GM21619 (cell line): ENCODE measurements around the gene POLG.
"Not testable (repeated sequence)": the region's sequence is repeated elsewhere in the genome, so short reads cannot be mapped to it uniquely, and the experiment has no call there.

ENCODE experiments used
- ATAC-seq: cut with Tn5 transposase; IDR thresholded peaks from one replicate; pipeline ENCODE4 v1.9.1; 2021; ENCODE audit not compliant: unreplicated experiment

The POLG gene

DNA sequence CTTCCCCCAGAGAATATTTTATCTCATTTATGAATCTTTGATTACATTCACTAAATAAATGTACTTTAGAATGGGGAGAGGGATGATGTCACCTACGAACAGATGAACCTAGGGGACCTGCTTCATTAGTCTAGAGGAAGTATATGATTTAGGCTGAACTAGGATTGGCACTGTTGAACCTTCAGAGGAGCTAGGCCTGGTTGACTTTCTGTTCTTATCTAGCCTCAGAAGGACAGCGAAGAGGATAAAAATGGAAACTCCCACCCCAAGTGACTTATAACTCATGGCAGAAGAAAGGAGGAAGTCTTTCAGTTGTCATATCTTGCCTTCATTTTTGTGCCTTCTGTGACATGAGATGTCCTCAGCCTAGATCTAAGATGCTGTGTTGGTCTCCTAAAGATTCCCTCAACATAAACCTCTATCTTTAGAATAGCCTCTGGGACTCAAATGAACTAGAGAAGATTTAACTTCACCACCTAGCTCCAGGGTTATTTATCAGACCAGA is 42.6 kb downstream of the POLG start:
- ATAC-seq: no peak

DNA sequence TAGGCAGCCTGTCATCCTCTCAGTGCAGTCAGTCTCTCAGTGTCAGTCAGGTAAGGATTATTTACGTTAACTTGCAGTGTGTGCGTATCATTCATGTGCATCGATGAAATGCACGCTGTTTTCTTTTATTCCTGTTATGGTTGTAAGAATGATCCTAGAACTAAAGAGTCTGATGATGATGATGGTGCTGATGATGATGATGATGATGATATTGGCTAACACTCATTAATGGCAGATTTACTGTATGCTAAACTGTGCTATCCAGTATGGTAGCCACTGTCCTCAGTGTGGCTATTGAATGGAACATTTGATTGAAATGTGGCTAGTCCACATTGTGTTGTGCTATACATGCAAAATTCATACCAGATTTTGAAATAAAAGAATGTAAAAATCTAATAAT is 51.4 kb downstream of the POLG start:
- no peak for ATAC-seq

DNA sequence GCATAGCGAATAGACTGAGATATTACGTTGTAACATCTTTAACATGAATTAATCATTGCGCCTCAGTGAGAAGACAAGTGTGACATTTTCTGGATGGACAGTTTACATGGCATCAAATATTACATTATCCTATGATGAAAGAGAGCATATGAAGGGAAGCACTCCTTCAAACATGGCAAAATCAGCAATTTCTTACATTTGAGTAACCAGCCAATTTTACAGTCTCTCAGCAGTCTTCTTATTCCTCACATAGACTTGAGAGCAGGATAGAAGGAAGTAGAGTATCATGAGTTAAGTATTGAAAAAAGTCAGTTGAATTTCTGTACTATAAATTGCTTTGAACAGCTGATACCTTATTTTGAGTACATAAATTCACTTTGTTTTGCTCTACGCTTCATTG is 52.0 kb downstream of the POLG start:
- no peak for ATAC-seq

DNA sequence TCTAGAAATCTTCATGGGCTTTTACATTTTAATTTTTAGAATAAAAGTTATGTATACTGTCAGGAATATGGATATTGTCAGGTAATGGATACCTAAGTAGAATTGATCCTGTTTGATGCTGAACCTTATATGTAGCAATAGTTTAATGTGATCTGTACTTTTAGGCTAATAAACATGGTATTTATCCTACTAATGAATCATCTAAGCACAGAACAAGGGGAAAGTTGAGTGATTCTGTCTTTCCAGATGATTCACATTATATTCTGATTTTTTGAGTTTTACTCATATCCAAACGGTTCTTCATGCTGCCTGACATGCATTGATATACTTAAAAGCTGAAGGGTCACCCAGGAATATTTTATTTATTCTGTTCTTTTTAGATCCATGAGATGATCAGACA is 56.3 kb downstream of the POLG start:
- ATAC-seq: no peak

DNA sequence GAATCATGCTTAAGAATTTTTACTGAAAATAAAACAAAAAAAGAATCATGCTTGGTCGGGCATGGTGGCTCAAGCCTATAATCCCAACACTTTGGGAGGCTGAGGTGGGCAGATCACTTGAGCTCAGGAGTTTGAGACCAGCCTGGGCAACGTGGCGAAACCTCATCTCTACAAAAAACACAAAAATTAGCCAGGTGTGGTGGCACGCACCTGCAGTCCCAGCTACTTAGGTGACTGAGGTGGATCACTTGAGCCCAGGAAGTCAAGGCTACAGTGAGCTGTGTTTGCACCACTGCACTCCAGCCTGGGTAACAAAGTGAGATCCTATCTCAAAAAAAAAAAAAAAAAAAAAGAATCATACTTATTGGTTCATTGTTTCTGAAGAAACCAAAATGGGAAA is 57.3 kb downstream of the POLG start:
- not testable (repeated sequence) for ATAC-seq
